Fibroblast of skin of scalp (primary cell): ENCODE data around the gene SNAPC4.
"Not testable (repeated sequence)": the region's sequence is repeated elsewhere in the genome, so short reads cannot be mapped to it uniquely, and the experiment has no call there.

Source experiments
- DNase-seq: peaks from one replicate; pipeline ENCODE4 v3.0.0-alpha.2; 2013

SNAPC4 gene

GRCh38 chr9:136432591-136432990 is 32.6 kb upstream of the SNAPC4 start:
- DNase-seq = no peak

- DNase-seq = no peak
Observed at GRCh38 chr9:136431782-136432350, 31.9 kb upstream of the SNAPC4 start.

GRCh38 chr9:136430588-136431234 is 30.7 kb upstream of the SNAPC4 start:
- DNase-seq = no peak

- no peak for DNase-seq
Observed at GRCh38 chr9:136429683-136430491, 29.9 kb upstream of the SNAPC4 start.

- no peak for DNase-seq
Observed at GRCh38 chr9:136429075-136429628, 29.2 kb upstream of the SNAPC4 start.

GRCh38 chr9:136426787-136427186 is 26.8 kb upstream of the SNAPC4 start:
- DNase-seq = no peak

- DNase-seq = not testable (repeated sequence)
Observed at GRCh38 chr9:136425367-136425766, 25.4 kb upstream of the SNAPC4 start.

GRCh38 chr9:136424750-136425362 is 24.9 kb upstream of the SNAPC4 start:
- DNase-seq = no peak

GRCh38 chr9:136423432-136424146 is 23.6 kb upstream of the SNAPC4 start:
- no peak for DNase-seq

- DNase-seq = no peak
Observed at GRCh38 chr9:136422876-136423275, 22.9 kb upstream of the SNAPC4 start.

GRCh38 chr9:136421791-136422190 is 21.8 kb upstream of the SNAPC4 start:
- DNase-seq = no peak

- DNase-seq = no peak
Observed at GRCh38 chr9:136419092-136419420, 19.1 kb upstream of the SNAPC4 start.

GRCh38 chr9:136418182-136419091 is 18.5 kb upstream of the SNAPC4 start:
- no peak for DNase-seq

GRCh38 chr9:136416914-136417313 is 16.9 kb upstream of the SNAPC4 start:
- DNase-seq = no peak

GRCh38 chr9:136416427-136416826 is 16.5 kb upstream of the SNAPC4 start:
- no peak for DNase-seq

GRCh38 chr9:136412962-136413361 is 13.0 kb upstream of the SNAPC4 start:
- no peak for DNase-seq

- DNase-seq = no peak
Observed at GRCh38 chr9:136411378-136411777, 11.4 kb upstream of the SNAPC4 start.

GRCh38 chr9:136410500-136411287 is 10.7 kb upstream of the SNAPC4 start, which contains the start of the genes ENTR1 and PMPCA:
ENTR1 (minus strand) TSS chr9:136410614; CDS start chr9:136410397, 217 bp downstream.
PMPCA (plus strand) TSS chr9:136410658; CDS start chr9:136410669, 11 bp downstream.
- peak; percentile 88 for DNase-seq

- DNase-seq = peak; percentile 31
Observed at GRCh38 chr9:136409557-136410455, 9.8 kb upstream of the SNAPC4 start.
